ENCODE data around the gene PLEKHA7.
"Not testable (repeated sequence)": the region's sequence is repeated elsewhere in the genome, so short reads cannot be mapped to it uniquely, and the experiment has no call there.

Gene PLEKHA7

DNA sequence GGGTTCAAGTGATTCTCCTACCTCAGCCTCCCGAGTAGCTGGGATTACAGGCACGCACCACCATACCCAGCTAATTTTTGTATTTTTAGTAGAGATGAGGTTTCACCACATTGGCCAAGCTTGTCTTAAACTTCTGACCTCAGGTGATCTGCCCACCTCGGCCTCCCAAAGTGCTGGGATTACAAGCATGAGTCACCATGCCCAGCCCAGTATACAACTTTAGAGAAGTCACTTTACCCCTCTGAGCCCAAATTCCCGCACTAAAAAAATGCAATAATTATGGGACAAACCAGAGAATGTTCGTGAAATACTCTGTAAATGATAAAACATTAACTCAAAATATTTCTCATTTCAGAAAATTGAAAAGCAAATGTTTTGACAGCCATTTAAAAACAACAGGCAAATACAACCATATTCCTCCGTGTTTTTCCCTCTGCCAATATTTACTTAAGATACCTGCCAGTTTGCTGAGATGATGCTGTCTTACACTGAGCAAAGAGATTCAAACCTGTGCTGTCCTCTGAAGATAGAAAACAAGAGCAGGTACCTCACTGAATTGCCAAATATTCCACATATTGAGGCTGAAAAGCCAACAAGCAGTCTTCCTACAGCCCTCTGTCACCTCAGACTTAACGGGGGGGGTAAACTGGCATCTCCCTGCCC lies 9.6 kb downstream of the PLEKHA7 start:
- DNase-seq (ENCODE audit: low read depth in 2 of 2), result no peak
- no peak for TF ChIP-seq CTCF (IDR thresholded peaks at IDR 0.05; ENCODE audit: low read depth, low read length)
- H3K4me3 ChIP-seq (replicated peaks in 1 of 2; ENCODE audit: low read depth in 2 of 2, low read length in 2 of 2), result no peak overlapping the region

- no peak overlapping the region for H3K4me3 ChIP-seq (replicated peaks in 1 of 2; ENCODE audit: low read depth in 2 of 2, low read length in 2 of 2)
- no peak for TF ChIP-seq CTCF (IDR thresholded peaks at IDR 0.05; ENCODE audit: low read depth, low read length)
- no peak for DNase-seq (ENCODE audit: low read depth in 2 of 2)
These were observed 10.8 kb downstream of the PLEKHA7 start for GRCh38 chr11:17003426-17003825.

- no peak for TF ChIP-seq CTCF (IDR thresholded peaks at IDR 0.05; ENCODE audit: low read depth, low read length)
- H3K4me3 ChIP-seq (replicated peaks in 1 of 2; ENCODE audit: low read depth in 2 of 2, low read length in 2 of 2), result no peak overlapping the region
- DNase-seq (ENCODE audit: low read depth in 2 of 2), result no peak
These were observed 11.7 kb downstream of the PLEKHA7 start for GRCh38 chr11:17002543-17002942.

DNA sequence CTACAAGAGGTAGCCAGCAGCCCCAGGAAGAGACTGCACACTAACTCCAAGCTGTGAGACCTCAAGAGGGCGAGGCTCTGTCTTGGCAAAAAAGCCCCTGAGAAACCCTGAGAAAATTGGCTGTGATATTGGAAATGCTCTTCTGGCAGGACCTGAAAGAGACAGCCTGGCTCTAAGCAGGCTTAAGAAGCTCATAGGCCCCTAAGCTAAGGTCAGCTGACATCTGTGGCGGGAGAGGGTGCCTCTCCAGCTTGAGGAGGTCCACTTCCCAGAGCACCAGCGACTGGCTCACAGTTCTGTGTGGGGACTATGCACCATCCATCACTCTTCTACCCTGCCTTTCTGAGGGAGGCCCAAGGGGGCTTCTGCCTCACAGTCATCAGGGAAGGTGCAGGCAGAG lies 12.4 kb downstream of the PLEKHA7 start:
- no peak for DNase-seq (ENCODE audit: low read depth in 2 of 2)
- no peak overlapping the region for H3K4me3 ChIP-seq (replicated peaks in 1 of 2; ENCODE audit: low read depth in 2 of 2, low read length in 2 of 2)
- no peak for TF ChIP-seq CTCF (IDR thresholded peaks at IDR 0.05; ENCODE audit: low read depth, low read length)

DNA sequence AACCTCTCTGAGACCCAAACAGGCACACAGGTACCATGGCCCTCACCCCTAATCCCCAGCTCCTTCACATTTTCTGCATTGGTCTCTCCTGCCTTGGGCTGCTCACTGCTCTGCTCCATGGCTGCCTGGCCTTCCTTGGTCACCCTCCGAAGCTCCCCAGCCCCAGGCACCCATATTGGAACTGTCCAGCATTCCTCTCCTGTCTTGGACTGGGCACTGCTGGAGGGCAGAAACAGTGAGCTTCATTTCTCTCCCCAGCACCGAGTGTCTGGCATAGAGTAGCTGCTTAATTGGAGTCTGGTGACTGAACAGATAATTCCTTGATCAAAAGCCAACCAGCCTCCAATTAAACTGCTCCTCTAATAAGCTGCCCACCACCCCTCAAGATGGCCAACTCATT lies 13.2 kb downstream of the PLEKHA7 start:
- H3K4me3 ChIP-seq (replicated peaks in 1 of 2; ENCODE audit: low read depth in 2 of 2, low read length in 2 of 2), result no peak overlapping the region
- no peak for DNase-seq (ENCODE audit: low read depth in 2 of 2)
- TF ChIP-seq CTCF (IDR thresholded peaks at IDR 0.05; ENCODE audit: low read depth, low read length), result no peak

GRCh38 chr11:17000253-17000652 lies 14.0 kb downstream of the PLEKHA7 start:
- not testable (repeated sequence) for DNase-seq (ENCODE audit: low read depth in 2 of 2); H3K4me3 ChIP-seq (replicated peaks in 1 of 2; ENCODE audit: low read depth in 2 of 2, low read length in 2 of 2)

DNA sequence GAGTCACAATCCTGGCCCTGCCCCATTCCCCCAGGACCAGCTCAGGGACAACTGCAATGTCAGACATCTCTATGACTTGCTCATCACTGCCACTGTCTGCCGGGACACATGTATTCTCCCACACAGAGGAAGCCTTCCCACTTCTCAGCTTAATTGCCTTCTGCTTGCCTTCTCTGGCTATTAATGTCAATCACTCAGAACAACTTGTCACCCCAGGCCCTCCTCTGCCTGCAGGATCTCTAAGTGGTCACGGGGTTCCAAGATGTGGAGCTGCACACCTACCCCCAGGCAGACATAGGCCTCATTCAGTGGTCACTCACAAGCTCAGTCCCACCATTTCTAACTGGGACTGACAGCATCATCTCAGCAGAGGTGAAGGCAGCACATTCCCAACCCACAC lies 15.1 kb downstream of the PLEKHA7 start:
- TF ChIP-seq CTCF (IDR thresholded peaks at IDR 0.05; ENCODE audit: low read depth, low read length), result no peak
- no peak for DNase-seq (ENCODE audit: low read depth in 2 of 2)

More for the DNA sequence above, 15.1 kb downstream of the PLEKHA7 start:
- no peak overlapping the region for H3K4me3 ChIP-seq (replicated peaks in 1 of 2; ENCODE audit: low read depth in 2 of 2, low read length in 2 of 2)
